ENCODE measurements around the gene NDUFV2.

Gene NDUFV2

DNA sequence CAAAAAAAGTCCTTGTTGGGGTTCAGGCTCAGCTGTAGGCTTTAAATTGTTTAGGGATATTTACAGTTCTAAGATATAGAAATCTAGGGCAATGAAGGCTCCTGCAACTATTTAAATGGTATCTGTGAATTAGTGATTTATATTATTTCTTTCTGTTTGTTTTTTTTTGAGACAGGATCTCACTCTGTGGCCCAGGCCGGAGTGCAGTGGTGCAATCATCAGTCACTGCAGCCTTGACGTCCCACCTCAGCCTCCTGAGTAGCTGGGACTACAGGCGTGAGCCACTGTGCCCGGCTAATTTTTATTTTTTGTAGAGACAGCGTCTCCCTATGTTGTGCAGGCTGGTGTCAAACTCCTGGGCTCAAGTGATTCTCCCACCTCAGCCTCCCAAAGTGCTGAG, 32.3 kb upstream of the NDUFV2 start:
- TF ChIP-seq, protein P1, sequence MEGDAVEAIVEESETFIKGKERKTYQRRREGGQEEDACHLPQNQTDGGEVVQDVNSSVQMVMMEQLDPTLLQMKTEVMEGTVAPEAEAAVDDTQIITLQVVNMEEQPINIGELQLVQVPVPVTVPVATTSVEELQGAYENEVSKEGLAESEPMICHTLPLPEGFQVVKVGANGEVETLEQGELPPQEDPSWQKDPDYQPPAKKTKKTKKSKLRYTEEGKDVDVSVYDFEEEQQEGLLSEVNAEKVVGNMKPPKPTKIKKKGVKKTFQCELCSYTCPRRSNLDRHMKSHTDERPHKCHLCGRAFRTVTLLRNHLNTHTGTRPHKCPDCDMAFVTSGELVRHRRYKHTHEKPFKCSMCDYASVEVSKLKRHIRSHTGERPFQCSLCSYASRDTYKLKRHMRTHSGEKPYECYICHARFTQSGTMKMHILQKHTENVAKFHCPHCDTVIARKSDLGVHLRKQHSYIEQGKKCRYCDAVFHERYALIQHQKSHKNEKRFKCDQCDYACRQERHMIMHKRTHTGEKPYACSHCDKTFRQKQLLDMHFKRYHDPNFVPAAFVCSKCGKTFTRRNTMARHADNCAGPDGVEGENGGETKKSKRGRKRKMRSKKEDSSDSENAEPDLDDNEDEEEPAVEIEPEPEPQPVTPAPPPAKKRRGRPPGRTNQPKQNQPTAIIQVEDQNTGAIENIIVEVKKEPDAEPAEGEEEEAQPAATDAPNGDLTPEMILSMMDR (IDR thresholded peaks at IDR 0.05; ENCODE audit: low read depth, low read length), result no peak
- no peak for DNase-seq (ENCODE audit: low read depth in 2 of 2)
- no peak overlapping the region for H3K4me3 ChIP-seq (replicated peaks in 1 of 2; ENCODE audit: low read depth in 2 of 2, low read length in 2 of 2)

DNA sequence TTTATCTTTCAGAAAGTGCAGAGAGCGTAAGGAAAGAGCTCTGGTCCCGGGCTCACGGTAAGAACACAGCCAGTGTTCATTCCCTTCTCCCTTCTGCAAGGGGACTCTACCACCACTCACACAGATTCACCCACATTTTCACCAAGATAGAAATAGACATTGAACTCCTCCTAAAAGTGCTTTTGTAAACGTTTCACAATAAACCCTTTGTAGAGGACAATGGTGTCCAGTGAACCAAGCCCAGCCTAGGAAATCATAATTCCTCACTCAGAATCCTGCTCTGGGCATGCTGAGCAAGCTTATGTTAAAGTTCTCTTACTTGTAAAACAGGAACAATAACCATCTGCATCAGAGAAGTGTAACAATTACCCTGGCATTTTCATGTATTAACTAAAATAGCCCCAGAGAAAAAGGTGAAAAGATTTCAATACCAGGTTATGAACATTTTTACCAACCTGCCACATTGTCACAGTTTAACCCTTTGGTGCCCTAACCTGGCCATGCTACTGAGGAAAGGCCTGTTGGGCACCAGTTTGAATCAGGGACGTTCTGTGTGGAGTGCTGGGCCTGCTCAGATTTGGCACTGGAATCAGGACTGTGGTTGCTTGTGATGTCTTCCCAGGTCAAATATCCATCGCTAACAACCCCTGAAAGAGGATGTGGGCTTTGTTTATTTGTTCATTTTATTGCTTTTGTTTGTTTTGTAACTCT, 22.5 kb upstream of the NDUFV2 start:
- no peak for DNase-seq (ENCODE audit: low read depth in 2 of 2)
- TF ChIP-seq, protein P1 (IDR thresholded peaks at IDR 0.05; ENCODE audit: low read depth, low read length), result no peak
- H3K4me3 ChIP-seq (replicated peaks in 1 of 2; ENCODE audit: low read depth in 2 of 2, low read length in 2 of 2), result no peak overlapping the region

DNA sequence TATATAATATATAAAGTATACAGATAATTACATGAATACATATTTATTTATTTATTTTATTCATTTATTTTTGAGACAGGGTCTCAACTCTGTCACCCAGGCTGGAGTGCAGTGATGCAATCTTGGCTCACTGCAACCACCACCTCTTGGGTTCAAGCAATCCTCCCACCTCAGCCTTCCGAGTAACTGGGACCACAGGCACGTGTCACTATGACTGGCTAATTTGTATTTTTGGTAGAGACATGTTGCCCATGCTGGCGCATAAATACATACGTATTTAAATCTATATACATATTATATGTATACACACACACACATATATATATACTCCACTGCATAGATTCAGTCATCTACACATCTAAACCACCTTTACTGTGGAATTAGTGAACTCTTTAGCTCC, 20.6 kb upstream of the NDUFV2 start:
- H3K4me3 ChIP-seq (replicated peaks in 1 of 2; ENCODE audit: low read depth in 2 of 2, low read length in 2 of 2), result no peak overlapping the region
- TF ChIP-seq, protein P1 (IDR thresholded peaks at IDR 0.05; ENCODE audit: low read depth, low read length), result no peak
- no peak for DNase-seq (ENCODE audit: low read depth in 2 of 2)

DNA sequence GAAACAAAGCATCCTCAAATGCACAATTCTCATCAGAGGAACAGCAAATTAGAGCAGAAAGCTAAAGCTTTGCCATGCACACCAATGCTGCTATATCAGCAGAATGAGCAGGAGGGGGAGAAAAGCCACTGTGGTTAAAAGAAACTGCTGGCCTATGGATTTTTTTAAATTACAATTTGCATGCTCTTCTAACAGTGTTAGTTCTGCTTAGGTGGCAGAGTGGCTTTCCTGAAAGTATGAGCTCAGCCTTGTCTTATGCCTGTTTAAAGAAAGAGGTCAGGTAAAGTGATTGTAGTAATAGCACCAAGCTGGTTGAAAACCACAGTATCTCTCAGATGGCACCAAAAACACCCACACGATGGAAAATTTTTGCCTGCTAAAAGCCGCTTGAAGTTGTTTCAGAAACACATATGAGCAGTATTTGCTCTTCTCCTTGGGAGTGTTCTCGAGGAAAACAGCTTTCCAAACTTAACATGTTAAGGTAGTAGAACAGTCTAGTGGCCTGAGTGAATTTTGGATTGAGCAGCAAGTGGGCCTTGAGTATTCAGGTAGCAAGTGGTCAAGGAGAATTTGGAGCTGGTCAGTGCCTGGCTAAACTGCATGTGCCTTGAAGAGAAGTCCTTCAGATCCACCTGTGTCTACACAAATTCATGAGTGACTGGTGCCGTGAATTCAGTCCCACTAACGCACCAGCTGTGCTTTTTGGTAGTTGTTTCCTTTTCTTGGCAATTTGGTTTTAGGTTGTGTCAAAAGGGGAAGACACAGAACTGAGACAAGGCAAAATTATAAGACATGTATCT, 19.6 kb upstream of the NDUFV2 start:
- H3K4me3 ChIP-seq (replicated peaks in 1 of 2; ENCODE audit: low read depth in 2 of 2, low read length in 2 of 2), result no peak overlapping the region
- DNase-seq (ENCODE audit: low read depth in 2 of 2), result no peak
- TF ChIP-seq, protein P1 (IDR thresholded peaks at IDR 0.05; ENCODE audit: low read depth, low read length), result no peak

DNA sequence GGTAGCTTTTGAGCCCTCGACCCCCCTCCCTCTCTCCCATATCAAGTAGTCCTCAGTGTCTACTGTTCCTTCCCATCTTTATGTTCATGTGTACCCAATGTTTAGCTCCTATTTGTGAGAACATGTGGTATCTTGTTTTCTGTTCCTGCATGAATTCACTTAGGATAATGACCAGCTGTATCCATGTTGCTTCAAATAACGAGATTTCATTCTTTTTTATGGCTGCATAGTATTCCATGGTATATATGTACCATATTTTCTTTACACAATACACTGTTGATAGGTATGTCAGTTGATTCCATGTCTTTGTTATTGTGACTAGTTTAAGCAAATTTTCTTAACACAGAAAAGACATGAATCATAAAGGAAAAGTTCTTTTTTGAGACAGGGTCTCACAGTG, 16.5 kb upstream of the NDUFV2 start:
- no peak overlapping the region for H3K4me3 ChIP-seq (replicated peaks in 1 of 2; ENCODE audit: low read depth in 2 of 2, low read length in 2 of 2)
- TF ChIP-seq, protein P1 (IDR thresholded peaks at IDR 0.05; ENCODE audit: low read depth, low read length), result no peak
- DNase-seq (ENCODE audit: low read depth in 2 of 2), result no peak

DNA sequence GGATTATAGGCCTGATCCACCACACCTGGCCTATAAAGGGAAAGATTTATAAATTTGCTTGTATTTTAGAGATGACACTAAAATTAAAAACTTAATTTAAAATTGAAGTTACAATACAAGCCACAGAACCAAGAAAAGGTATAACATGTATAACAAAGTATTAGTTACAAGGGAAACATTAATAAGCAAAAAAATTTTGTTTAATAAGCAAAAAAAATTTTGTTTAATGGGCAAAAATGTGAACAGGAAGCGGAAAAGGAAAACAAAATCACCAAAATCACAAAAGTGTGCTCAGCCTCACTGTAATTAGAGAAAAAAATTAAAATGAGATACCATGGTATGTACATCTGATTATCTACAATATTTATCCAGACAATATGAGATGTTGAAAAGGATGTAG, 15.9 kb upstream of the NDUFV2 start:
- TF ChIP-seq, protein P1 (IDR thresholded peaks at IDR 0.05; ENCODE audit: low read depth, low read length), result no peak
- DNase-seq (ENCODE audit: low read depth in 2 of 2), result no peak
- H3K4me3 ChIP-seq (replicated peaks in 1 of 2; ENCODE audit: low read depth in 2 of 2, low read length in 2 of 2), result no peak overlapping the region
